ENCODE measurements around the gene PREB.

PREB gene

DNA sequence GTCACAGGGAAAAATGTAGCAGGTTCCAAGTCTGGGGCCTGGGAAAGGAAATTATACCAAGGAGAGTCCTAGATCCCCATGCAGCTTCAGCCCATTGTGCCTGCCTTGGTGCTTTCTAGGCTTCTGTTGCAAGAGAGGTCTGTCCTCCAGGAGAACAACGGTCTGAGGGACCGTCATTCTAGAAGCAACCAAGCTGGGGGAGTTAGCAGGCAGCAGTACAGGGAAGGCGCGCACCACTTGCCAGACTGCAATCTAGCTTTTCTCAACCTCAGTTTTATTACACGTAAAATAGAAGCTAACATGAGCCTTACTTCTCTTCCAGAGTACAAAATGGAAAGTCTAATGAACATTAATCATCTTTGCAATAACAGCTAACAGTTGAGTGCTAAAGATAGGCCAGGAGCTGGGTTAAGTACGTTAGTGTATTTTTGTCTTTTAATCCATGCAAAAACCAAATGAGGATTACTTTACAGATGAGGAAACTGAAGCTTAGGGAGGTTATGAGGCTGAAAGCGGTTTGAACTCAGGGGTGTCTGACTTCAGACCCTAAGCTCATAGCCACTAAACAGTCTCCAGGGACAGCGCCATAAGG is 16.3 kb upstream of the PREB start:
- H3K27ac ChIP-seq: no peak overlapping the region
- TF ChIP-seq CTCF (IDR thresholded peaks at IDR 0.05): no peak

GRCh38 chr2:27149570-27150405 is 15.4 kb upstream of the PREB start:
- no peak overlapping the region for H3K27ac ChIP-seq
- TF ChIP-seq ZFX (IDR thresholded peaks at IDR 0.05; ENCODE audit: borderline replicate concordance): no peak
- no peak for TF ChIP-seq CTCF (IDR thresholded peaks at IDR 0.05)

DNA sequence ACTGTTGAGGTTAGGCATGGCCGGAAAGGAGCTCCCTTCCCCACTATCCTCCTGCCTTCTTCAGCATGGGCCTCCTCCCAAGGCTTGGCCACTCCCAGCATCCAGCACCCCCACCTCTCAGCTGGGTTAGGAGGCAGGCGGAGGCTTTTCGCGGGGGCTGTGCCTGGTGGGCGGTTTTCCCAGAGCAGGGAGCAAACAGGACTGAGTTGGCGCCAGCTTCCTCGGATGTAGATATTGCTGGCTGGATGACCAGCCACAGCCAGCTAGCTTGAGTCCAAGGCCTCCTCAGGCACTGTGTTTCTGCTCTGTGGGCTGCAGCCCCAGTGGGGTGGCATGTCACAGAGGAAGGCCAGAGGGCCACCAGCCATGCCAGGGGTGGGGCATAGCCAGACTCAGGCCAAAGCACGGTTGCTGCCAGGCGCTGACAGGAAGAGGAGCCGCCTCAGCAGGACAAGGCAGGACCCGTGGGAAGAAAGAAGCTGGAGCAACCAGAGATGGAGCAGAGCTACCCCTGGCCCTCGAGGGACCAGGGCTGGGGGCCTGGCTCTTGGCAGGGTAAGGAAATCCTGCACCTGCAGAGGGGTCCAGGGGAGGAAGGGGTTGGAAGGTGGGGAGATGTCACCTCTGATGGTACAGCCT is 14.5 kb upstream of the PREB start, which contains the start of gene TCF23:
Gene TCF23, plus strand, starts transcription at position 204 of the 639 bp plus-strand sequence. Its CDS starts 130 bp downstream, at position 334.
- no peak within 1 kb of the TSS for H3K27ac ChIP-seq
- TF ChIP-seq ZFX (IDR thresholded peaks at IDR 0.05; ENCODE audit: borderline replicate concordance) (no peak), CTCF (IDR thresholded peaks at IDR 0.05) (no peak)

- H3K27ac ChIP-seq: no peak overlapping the region
- TF ChIP-seq CTCF (IDR thresholded peaks at IDR 0.05): no peak
- no peak for TF ChIP-seq ZFX (IDR thresholded peaks at IDR 0.05; ENCODE audit: borderline replicate concordance)
Measured at GRCh38 chr2:27147935-27148334, 13.5 kb upstream of the PREB start.

DNA sequence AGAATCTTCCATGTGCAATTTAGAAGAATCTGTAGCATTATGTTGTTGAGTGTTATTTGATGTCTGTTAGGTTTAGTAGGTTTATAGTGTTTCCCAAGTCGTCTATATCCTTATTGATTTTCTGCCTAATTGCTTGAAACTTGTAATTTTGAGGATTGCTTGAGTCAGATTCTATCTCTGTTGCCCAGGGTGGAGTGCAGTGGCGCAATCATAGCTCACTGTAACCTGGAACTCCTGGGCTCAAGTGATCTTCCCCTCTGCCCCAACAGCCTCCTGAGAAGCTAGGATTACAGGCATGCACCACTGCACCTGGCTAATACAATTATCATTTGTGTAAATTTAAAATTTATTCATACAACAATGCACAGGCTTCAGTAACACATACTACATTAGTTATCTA is 11.2 kb upstream of the PREB start:
- TF ChIP-seq ZFX (IDR thresholded peaks at IDR 0.05; ENCODE audit: borderline replicate concordance) (no peak), CTCF (IDR thresholded peaks at IDR 0.05) (no peak)
- H3K27ac ChIP-seq: no peak overlapping the region

DNA sequence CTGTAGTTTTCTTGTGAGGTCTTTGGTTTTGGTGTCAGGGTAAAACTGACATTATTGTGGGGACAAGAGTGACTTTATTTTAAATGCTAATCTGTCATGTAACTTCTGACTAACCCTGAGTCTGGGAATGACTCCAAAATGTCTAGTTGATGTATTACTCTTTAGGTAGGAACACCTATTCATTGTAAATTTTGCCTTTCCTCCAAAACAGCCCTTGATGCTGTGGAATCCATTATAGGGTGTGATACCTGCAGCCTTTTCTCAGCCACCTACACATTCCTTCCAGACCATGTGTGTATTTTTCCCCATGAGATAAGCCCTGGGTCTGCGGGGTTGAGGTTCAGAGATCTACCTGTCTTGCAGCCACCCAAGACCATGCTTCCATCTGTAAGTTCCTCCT is 8.8 kb upstream of the PREB start:
- TF ChIP-seq CTCF (IDR thresholded peaks at IDR 0.05) (no peak), ZFX (IDR thresholded peaks at IDR 0.05; ENCODE audit: borderline replicate concordance) (no peak)
- H3K27ac ChIP-seq: no peak overlapping the region

DNA sequence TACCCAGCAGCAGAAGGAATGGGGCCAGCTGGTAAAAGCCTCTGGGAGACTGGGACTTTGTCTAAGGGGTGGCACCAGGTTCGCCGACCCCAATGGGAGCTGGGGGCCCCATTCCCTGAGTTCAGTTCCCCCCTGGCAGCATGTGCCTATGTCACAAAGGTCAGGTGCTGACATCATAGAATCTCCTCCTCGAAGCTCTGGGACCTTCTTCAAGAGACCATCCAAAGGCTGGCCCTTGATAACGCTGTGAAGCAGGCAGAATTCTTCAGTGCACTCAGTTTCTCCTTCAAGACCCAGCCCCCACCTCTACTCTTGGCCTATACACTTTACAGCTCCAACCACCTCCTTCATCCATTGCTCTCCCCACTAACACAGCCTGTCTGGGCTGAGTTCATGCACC is 4.9 kb upstream of the PREB start, which contains the start of gene PRR30:
Gene PRR30, minus strand, starts transcription at position 101 of the 400 bp plus-strand sequence. CDS start 1,081 bp downstream, outside the sequence.
- H3K27ac ChIP-seq: no peak within 1 kb of the TSS
- TF ChIP-seq ZFX (IDR thresholded peaks at IDR 0.05; ENCODE audit: borderline replicate concordance) (no peak), CTCF (IDR thresholded peaks at IDR 0.05) (no peak)

All from 22Rv1 (cell line).